ENCODE data around the gene SF3B2. TPM values are rescaled to one million over a fixed set of nuclear protein-coding genes. Genes with fewer than 3 reads are reported as not detected.
A peak's percentile ranks its signal among the peaks of the same experiment; 100 is the strongest.

SF3B2 gene
- total RNA-seq, 1 experiment from 2014 or later = 237 TPM

DNA sequence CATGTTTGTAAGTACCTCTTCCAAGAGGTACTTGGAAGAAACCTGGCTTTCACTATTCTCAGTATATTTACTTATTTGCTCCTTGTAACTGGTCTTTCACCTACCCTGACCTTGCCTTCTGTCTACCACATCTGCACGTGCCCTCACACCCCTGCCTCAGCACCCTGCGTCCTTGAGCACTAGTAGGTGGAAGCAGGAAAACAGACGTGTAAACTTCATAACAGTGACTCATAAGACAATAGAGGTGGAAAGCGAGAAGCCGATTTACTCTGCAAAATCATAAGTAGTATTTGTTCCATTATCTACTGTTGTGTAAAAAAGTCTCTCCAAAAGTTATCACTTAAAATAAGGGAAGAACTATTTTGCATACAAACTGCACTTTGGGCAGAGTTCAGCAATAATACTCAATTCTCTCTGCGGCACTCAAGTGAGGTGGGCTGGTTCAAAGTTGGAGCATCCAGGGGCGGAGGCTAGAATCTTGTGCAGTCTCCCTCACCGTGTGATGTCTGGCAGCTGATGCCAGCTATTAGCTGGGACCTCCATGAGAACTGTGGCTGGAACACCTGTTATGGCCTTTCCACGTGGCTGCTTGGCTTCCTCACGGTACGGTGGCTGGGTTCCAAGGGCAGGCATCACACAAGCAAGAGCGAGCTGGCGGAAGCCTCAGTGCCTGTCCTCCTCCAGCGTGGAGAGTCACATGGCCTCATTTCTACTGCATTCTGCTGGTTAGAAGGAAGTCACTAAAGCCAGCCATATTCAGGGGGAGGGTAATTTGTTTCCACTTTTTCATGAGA is 48.3 kb downstream of the SF3B2 start:
- H3T11ph ChIP-seq (ENCODE audit: low read length) = no peak overlapping the region
- H3K79me1 ChIP-seq (ENCODE audit: insufficient read depth, low read depth, low read length, poor library complexity, severe bottlenecking) = no peaks in the 10 kb centered on the region
- no peak overlapping the region for H2BK20ac ChIP-seq (ENCODE audit: low read depth, low read length, poor library complexity, severe bottlenecking)
- H2BK5ac ChIP-seq (ENCODE audit: insufficient read length, low read length) = no peak overlapping the region
- peaks cover 0 to 3% of the 10 kb centered on the region in 2 experiments; a peak in 1 of 4 replicates for H3K4me1 Mint-ChIP-seq
- no peak overlapping the region for H3K56ac ChIP-seq (ENCODE audit: insufficient read length, low read depth, low read length)
- no peaks in the 10 kb centered on the region for H3K4me1 ChIP-seq (ENCODE audit: insufficient read depth, low read length)
- H3K9ac ChIP-seq (ENCODE audit: extremely low read depth, insufficient read length, low read length) = no peak overlapping the region
- no peaks in the 10 kb centered on the region for H3K9me3 Mint-ChIP-seq
- H2AFZ ChIP-seq (ENCODE audit: low read length) = no peak overlapping the region
- H2AK5ac ChIP-seq (ENCODE audit: insufficient read length, low read length) = no peak overlapping the region
- H3K23me2 ChIP-seq (ENCODE audit: insufficient read length, low read depth, low read length, poor library complexity, severe bottlenecking) = no peaks in the 10 kb centered on the region
- H3K27ac Mint-ChIP-seq = no peak overlapping the region
- H3K27ac ChIP-seq (ENCODE audit: insufficient read length, low read depth, low read length) = no peak overlapping the region
- no peaks in the 10 kb centered on the region for H3K79me2 ChIP-seq (ENCODE audit: insufficient read depth, low read length)
- no peak overlapping the region for H3K23ac ChIP-seq (ENCODE audit: insufficient read length, low read depth, low read length)
- no peak overlapping the region for H4K8ac ChIP-seq (replicated peaks; ENCODE audit: insufficient read length, low read depth, low read length)
- no peak overlapping the region for H2BK15ac ChIP-seq (ENCODE audit: low read depth, low read length)
- H3K36me3 Mint-ChIP-seq (ENCODE audit: insufficient read depth in 1 of 3, low read depth in 3 of 3) = 0 out of 7 replicates have a peak, but pooled peaks cover 0 to 3% (median 0%) of the 10 kb centered on the region in 3 experiments
- H3K9me3 ChIP-seq (ENCODE audit: control insufficient read depth, low read depth, low read length) = no peaks in the 10 kb centered on the region
- H2BK12ac ChIP-seq (ENCODE audit: insufficient read length, low read depth, low read length) = no peak overlapping the region
- H3K4me3 Mint-ChIP-seq = no peak overlapping the region
- DNase-seq = no peak
- no peaks in the 10 kb centered on the region for H3K27me3 ChIP-seq (ENCODE audit: insufficient read depth, low read length)
- no peaks in the 10 kb centered on the region for H4K20me1 ChIP-seq (ENCODE audit: control insufficient read depth, insufficient read depth, insufficient read length)
- no peaks in the 10 kb centered on the region for H3K27me3 Mint-ChIP-seq (ENCODE audit: low read depth)
- TF ChIP-seq, protein P1, sequence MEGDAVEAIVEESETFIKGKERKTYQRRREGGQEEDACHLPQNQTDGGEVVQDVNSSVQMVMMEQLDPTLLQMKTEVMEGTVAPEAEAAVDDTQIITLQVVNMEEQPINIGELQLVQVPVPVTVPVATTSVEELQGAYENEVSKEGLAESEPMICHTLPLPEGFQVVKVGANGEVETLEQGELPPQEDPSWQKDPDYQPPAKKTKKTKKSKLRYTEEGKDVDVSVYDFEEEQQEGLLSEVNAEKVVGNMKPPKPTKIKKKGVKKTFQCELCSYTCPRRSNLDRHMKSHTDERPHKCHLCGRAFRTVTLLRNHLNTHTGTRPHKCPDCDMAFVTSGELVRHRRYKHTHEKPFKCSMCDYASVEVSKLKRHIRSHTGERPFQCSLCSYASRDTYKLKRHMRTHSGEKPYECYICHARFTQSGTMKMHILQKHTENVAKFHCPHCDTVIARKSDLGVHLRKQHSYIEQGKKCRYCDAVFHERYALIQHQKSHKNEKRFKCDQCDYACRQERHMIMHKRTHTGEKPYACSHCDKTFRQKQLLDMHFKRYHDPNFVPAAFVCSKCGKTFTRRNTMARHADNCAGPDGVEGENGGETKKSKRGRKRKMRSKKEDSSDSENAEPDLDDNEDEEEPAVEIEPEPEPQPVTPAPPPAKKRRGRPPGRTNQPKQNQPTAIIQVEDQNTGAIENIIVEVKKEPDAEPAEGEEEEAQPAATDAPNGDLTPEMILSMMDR (conservative IDR thresholded peaks at IDR 0.05) = no peak
- H3K14ac ChIP-seq (ENCODE audit: insufficient read depth, low read length) = 0 out of 2 replicates have a peak overlapping the region, but pooled peaks have one; percentile 40
- H2BK120ac ChIP-seq (ENCODE audit: low read depth, low read length, poor library complexity, severe bottlenecking) = no peak overlapping the region
- no peak overlapping the region for H4K5ac ChIP-seq (ENCODE audit: insufficient read length, low read depth, low read length)
- no peak overlapping the region for H4K91ac ChIP-seq (ENCODE audit: insufficient read length, low read depth, low read length)
- no peak overlapping the region for H3K4me2 ChIP-seq (ENCODE audit: insufficient read depth, insufficient read length, low read length)
- WGBS (ENCODE audit: extremely low coverage, insufficient read length, low lambda C conversion rate) = no CpG with 5 or more reads among the region's 14 CpGs
- H3K4ac ChIP-seq (ENCODE audit: low read depth, low read length) = no peak overlapping the region
- H3K18ac ChIP-seq (ENCODE audit: insufficient read length, low read depth, low read length) = no peak overlapping the region
